PC-9 (cell line): Measurements from ENCODE around the gene CFL2. TPM values are rescaled to one million over a fixed set of nuclear protein-coding genes. Genes with fewer than 3 reads are reported as not detected.

Experiments
- BruUV-seq: library from RNA; stranded (reverse); fragments of 400-500 nt; replicated peaks from 2 replicates; lab custom pipeline; 2021; lab: Mats Ljungman, UMichigan
- CTCF ChIA-PET: fragments of 300-600 bp; sonication (Branson Sonifier 250); formaldehyde crosslinking; loops from one replicate; lab custom pipeline; 2022; ENCODE audit warnings: antibody characterized with exemption; lab: Charles Lee
- POLR2A ChIA-PET: fragments of 300-600 bp; sonication (Branson Sonifier 250); formaldehyde crosslinking; loops from one replicate; lab custom pipeline; 2022; ENCODE audit warnings: antibody characterized with exemption; ENCODE audit not compliant: unreplicated experiment; lab: Charles Lee
- DNase-seq, 2 experiments: peaks; one replicate each; pipeline versions ENCODE4 v3.0.0 to v3.0.0-alpha.2; 2015 to 2022; ENCODE audit warnings: mixed read lengths in 1 of 2
- H2AFZ ChIP-seq: fragments of 200-600 bp; sonication (generic); 2 replicates; pipeline ENCODE4 v1.8.1; 2017; ENCODE audit warnings: antibody characterized with exemption
- H3F3A ChIP-seq: fragments of 200-600 bp; sonication (generic); 2 replicates; pipeline ENCODE4 v1.8.1; 2017; ENCODE audit warnings: antibody characterized with exemption, mild to moderate bottlenecking, low read depth; ENCODE audit not compliant: insufficient read depth
- H3K27ac ChIP-seq: fragments of 200-600 bp; sonication (generic); 2 replicates; pipeline ENCODE4 v1.6.1; 2016; ENCODE audit warnings: mixed run types
- H3K27me3 ChIP-seq: fragments of 200-600 bp; sonication (generic); 2 replicates; pipeline ENCODE4 v1.6.1; 2016; ENCODE audit warnings: low read depth, mixed run types; ENCODE audit not compliant: insufficient read depth
- H3K36me3 ChIP-seq: fragments of 200-600 bp; sonication (generic); 2 replicates; pipeline ENCODE4 v1.6.1; 2016; ENCODE audit warnings: low read depth, mixed run types
- H3K4me1 ChIP-seq: fragments of 200-600 bp; sonication (generic); replicated peaks from 2 replicates; pipeline ENCODE4 v1.6.1; 2016; ENCODE audit warnings: mixed run types; ENCODE audit not compliant: insufficient read depth
- H3K4me2 ChIP-seq: fragments of 200-600 bp; sonication (generic); 2 replicates; pipeline ENCODE4 v1.6.1; 2017; ENCODE audit warnings: mixed run types
- H3K4me3 ChIP-seq: fragments of 200-600 bp; sonication (generic); 2 replicates; pipeline ENCODE4 v1.6.1; 2016; ENCODE audit warnings: mixed run types
- H3K79me2 ChIP-seq: fragments of 200-600 bp; sonication (generic); 2 replicates; pipeline ENCODE4 v1.6.1; 2017; ENCODE audit warnings: low read depth, mixed run types
- H3K9me2 ChIP-seq: fragments of 200-600 bp; sonication (generic); 2 replicates; pipeline ENCODE4 v1.8.1; 2017; ENCODE audit warnings: mild to moderate bottlenecking; ENCODE audit not compliant: insufficient read depth
- H3K9me3 ChIP-seq: fragments of 200-600 bp; sonication (generic); 2 replicates; pipeline ENCODE4 v1.8.1; 2016; ENCODE audit warnings: low read depth; ENCODE audit not compliant: insufficient read depth
- H4K20me1 ChIP-seq: fragments of 200-600 bp; sonication (generic); 2 replicates; pipeline ENCODE4 v1.8.1; 2017; ENCODE audit not compliant: insufficient read depth
- EZH2 ChIP-seq: fragments of 200-600 bp; sonication (generic); IDR thresholded peaks from 2 replicates; pipeline ENCODE4 v1.8.0; 2017; ENCODE audit warnings: antibody characterized with exemption, low read depth
- intact Hi-C: fragments of 100-400 bp; cut with micrococcal nuclease; formaldehyde crosslinking; loops from one replicate; pipeline ENCODE4 v1.10.0; 2022; ENCODE audit not compliant: unreplicated experiment
- total RNA-seq: library from RNA; stranded (reverse); gene quantifications from 2 replicates; pipeline ENCODE4 v1.2.3, GENCODE V29; 2021
- TF ChIP-seq, protein P1 (sequence below): fragments of 200-600 bp; sonication (generic); conservative IDR thresholded peaks from 2 replicates; pipeline ENCODE4 v1.6.1; 2017; ENCODE audit warnings: mixed run types, antibody characterized with exemption, mild to moderate bottlenecking, moderate library complexity

CFL2 gene
- total RNA-seq, 1 experiment from 2014 or later: 30.5 TPM

DNA sequence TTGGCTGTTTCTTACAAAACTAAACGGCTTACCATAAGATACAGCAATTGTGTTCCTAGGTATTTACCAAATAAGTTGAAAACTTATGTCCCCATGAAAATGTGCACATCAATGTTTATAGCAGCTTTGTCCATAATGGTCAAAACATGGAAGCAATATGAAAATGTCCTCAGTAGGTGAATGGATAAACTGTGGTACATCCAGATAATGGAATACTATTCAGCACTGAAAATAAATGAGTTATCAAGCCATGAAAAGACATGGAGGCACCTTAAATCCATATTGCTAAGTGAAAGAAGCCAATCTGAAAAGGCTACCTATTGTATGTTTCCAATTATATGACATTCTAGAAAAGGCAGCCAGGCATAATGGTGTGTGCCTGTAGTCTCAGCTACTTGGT, 40.7 kb downstream of the CFL2 start:
- H4K20me1 ChIP-seq: no peaks in the 10 kb centered on the region
- ChIA-PET CTCF (no interaction called here), POLR2A (no interaction called here)
- no peak overlapping the region for H3K4me2 ChIP-seq
- no peaks in the 10 kb centered on the region for H3K79me2 ChIP-seq
- no peak for DNase-seq
- H3K4me1 ChIP-seq: peaks cover 18% of the 10 kb centered on the region
- no peaks in the 10 kb centered on the region for H3K9me3 ChIP-seq
- H3F3A ChIP-seq: no peaks in the 10 kb centered on the region
- no peaks in the 10 kb centered on the region for H3K9me2 ChIP-seq
- no peak overlapping the region for H2AFZ ChIP-seq
- no peak for TF ChIP-seq EZH2
- TF ChIP-seq, protein P1, sequence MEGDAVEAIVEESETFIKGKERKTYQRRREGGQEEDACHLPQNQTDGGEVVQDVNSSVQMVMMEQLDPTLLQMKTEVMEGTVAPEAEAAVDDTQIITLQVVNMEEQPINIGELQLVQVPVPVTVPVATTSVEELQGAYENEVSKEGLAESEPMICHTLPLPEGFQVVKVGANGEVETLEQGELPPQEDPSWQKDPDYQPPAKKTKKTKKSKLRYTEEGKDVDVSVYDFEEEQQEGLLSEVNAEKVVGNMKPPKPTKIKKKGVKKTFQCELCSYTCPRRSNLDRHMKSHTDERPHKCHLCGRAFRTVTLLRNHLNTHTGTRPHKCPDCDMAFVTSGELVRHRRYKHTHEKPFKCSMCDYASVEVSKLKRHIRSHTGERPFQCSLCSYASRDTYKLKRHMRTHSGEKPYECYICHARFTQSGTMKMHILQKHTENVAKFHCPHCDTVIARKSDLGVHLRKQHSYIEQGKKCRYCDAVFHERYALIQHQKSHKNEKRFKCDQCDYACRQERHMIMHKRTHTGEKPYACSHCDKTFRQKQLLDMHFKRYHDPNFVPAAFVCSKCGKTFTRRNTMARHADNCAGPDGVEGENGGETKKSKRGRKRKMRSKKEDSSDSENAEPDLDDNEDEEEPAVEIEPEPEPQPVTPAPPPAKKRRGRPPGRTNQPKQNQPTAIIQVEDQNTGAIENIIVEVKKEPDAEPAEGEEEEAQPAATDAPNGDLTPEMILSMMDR: no peak
- H3K27ac ChIP-seq: no peak overlapping the region
- intact Hi-C loops: loop anchor here (2.0 to 10.0 kb wide), 4 partner anchors 49 to 739 kb away; partner anchors contain the start of genes BAZ1A and FAM177A1
- BruUV-seq: no TSS peak
- H3K27me3 ChIP-seq: no peaks in the 10 kb centered on the region
- H3K4me3 ChIP-seq: no peak overlapping the region
- no peaks in the 10 kb centered on the region for H3K36me3 ChIP-seq

DNA sequence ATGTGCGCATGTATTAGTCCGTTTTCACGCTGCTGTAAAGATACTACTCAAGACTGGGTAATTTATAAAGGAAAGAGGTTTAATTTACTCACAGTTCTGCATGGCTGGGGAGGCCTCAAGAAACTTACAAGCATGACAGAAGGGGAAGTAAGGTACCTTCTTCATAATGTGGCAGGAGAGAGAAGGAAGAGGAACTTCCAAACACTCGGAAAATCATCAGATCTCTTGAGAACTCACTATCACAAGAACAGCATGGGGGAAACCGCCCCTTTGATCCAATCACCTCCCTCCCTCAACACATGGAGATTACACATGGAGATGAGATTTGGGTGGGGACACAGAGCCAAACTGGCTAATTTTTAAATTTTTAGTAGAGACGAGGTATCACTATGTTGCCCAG, 42.7 kb downstream of the CFL2 start:
- intact Hi-C loops: loop anchor here (2.0 to 10.0 kb wide), 4 partner anchors 51 to 741 kb away; partner anchors contain the start of genes BAZ1A and FAM177A1
- Histone ChIP-seq H3K4me3 (no peak overlapping the region), H3K27ac (no peak overlapping the region), H3K4me1 (peaks cover 3% of the 10 kb centered on the region), H3F3A (no peaks in the 10 kb centered on the region), H3K79me2 (no peaks in the 10 kb centered on the region), H4K20me1 (no peaks in the 10 kb centered on the region), H3K36me3 (no peaks in the 10 kb centered on the region), H3K9me2 (no peaks in the 10 kb centered on the region), H3K9me3 (no peaks in the 10 kb centered on the region), H3K27me3 (no peaks in the 10 kb centered on the region), H2AFZ (no peak overlapping the region), H3K4me2 (no peak overlapping the region)
- TF ChIP-seq, protein P1: no peak
- TF ChIP-seq EZH2: no peak
- no TSS peak for BruUV-seq
- ChIA-PET CTCF (no interaction called here), POLR2A (interaction anchor here (0.5 kb wide), 1 partner anchor 80 kb away, joined by 4 read pairs; no protein-coding TSS in a partner anchor)
- DNase-seq: no peak

DNA sequence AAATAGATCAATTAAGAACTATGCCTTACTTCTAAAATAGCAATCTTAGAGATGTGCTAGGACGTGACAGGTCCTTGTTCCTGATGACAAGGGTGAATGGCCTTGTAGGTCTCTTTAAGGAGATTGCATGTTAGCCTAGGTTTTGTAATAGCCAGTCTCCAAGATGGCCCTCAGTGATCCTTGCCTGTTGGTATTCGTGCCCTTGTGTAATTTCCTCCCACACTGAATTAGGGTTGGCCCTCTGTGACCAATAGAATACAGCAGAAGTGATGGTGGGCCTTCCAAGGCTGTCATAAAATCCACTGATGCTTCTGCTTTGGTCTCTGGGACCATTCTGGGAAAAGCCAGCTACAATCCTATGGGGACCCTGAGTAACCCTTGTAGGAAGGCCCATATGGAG, 46.3 kb downstream of the CFL2 start:
- Histone ChIP-seq H3K79me2 (no peaks in the 10 kb centered on the region), H4K20me1 (no peaks in the 10 kb centered on the region), H3K4me2 (no peak overlapping the region), H3K4me3 (no peak overlapping the region), H3F3A (no peaks in the 10 kb centered on the region), H2AFZ (no peak overlapping the region), H3K9me2 (no peaks in the 10 kb centered on the region), H3K27me3 (no peaks in the 10 kb centered on the region), H3K4me1 (peaks cover 11% of the 10 kb centered on the region), H3K36me3 (no peaks in the 10 kb centered on the region), H3K9me3 (no peaks in the 10 kb centered on the region), H3K27ac (no peak overlapping the region)
- POLR2A ChIA-PET: no interaction called here
- CTCF ChIA-PET: no interaction called here
- TF ChIP-seq, protein P1: no peak
- no peak for TF ChIP-seq EZH2
- BruUV-seq: no TSS peak
- intact Hi-C loops: no loop called here
- no peak for DNase-seq
